ENCODE results near the gene DOCK8.

GRCh38 chr9:251398-251797 lies 36.7 kb downstream of the DOCK8 start:
- TF ChIP-seq CTCF (IDR thresholded peaks at IDR 0.05), result no peak
- no peak for TF ChIP-seq JUN (IDR thresholded peaks at IDR 0.05)
- TF ChIP-seq BHLHE40 (IDR thresholded peaks at IDR 0.05; ENCODE audit: low read depth, low read length), result no peak
- TF ChIP-seq REST (IDR thresholded peaks at IDR 0.05), result no peak
- TF ChIP-seq CHD2 (IDR thresholded peaks at IDR 0.05; ENCODE audit: low read length, partially characterized antibody), result no peak
- no peak for TF ChIP-seq EP300 (IDR thresholded peaks at IDR 0.05)
- TF ChIP-seq POLR2A (IDR thresholded peaks at IDR 0.05; ENCODE audit: low read length), result no peak
- TF ChIP-seq TP53 (CRISPR knock-in tag; IDR thresholded peaks at IDR 0.05), result no peak
